Measurements from ENCODE around the gene UPK3A. TPM values are rescaled to one million over a fixed set of nuclear protein-coding genes. Genes with fewer than 3 reads are reported as not detected.

The UPK3A gene
- not detected in 2 replicates for total RNA-seq

DNA sequence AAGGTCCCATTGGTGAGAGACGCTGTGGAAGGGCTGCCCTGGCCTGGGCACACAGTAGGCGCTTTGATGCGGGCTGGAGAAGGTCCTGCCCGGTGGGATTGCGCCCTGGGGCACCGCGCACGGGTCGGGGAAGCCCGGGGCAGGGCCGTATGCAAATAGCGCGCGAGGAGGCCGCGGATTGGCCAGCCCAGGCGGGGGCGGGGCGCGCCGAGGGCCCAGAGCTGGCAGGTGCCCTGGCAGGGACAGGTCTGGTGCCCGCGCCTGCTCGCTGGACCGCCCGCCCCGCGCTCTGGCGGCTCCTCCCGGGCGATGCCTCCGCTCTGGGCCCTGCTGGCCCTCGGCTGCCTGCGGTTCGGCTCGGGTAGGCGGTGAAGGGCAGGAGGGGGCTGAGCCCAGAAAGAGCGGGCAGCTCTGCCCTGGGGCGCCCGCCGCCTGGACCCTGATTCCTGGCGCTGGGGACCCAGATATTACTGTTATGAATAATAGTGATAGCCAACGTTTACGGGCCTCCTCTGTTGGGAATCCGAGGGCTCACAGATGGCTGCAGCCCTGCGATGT, at the start of gene UPK3A:
Gene UPK3A (plus strand): TSS at position 245 of the 558 bp plus-strand sequence. CDS start 65 bp downstream, at position 310.
- Histone ChIP-seq H3K36me3 (ENCODE audit: insufficient read depth, low read length) (no peaks in the 10 kb centered on the region), H3K4me2 (ENCODE audit: insufficient read depth, low read length) (peak within 1 kb of the TSS; percentile 43), H2AFZ (ENCODE audit: low read length) (no peak within 1 kb of the TSS)

GRCh38 chr22:45235101-45235777, 49.5 kb upstream of the UPK3A start:
- no peaks in the 10 kb centered on the region for H3K9me3 ChIP-seq (ENCODE audit: low read depth, low read length)
- H3K27ac ChIP-seq (ENCODE audit: low read depth, low read length): no peak overlapping the region
- peak; percentile 66 for DNase-seq (ENCODE audit: insufficient read length, low spot score, missing footprints)
- H2AFZ ChIP-seq (ENCODE audit: low read length): no peak overlapping the region
- no peak overlapping the region for H3K4me2 ChIP-seq (ENCODE audit: insufficient read depth, low read length)
- peaks cover 6% of the 10 kb centered on the region for H3K4me1 ChIP-seq (ENCODE audit: insufficient read depth, low read length)
- no peaks in the 10 kb centered on the region for H3K27me3 ChIP-seq (ENCODE audit: insufficient read depth, low read length)
- peaks cover 30% of the 10 kb centered on the region for H3K79me2 ChIP-seq (ENCODE audit: insufficient read depth, low read length)
- no peaks in the 10 kb centered on the region for H3K36me3 ChIP-seq (ENCODE audit: insufficient read depth, low read length)
- peaks cover 40% of the 10 kb centered on the region for H4K20me1 ChIP-seq (ENCODE audit: insufficient read depth, low read length)
- no peak overlapping the region for H3K4me3 ChIP-seq (ENCODE audit: insufficient read depth, low read length)
- TF ChIP-seq CTCF (IDR thresholded peaks at IDR 0.05; ENCODE audit: extremely low read depth, low read depth, low read length): no peak

More for the DNA sequence above, at the start of gene UPK3A:
- H4K20me1 ChIP-seq (ENCODE audit: insufficient read depth, low read length): no peaks in the 10 kb centered on the region
- peak within 1 kb of the TSS; percentile 40 for H3K4me3 ChIP-seq (ENCODE audit: insufficient read depth, low read length)
- no peaks in the 10 kb centered on the region for H3K4me1 ChIP-seq (ENCODE audit: insufficient read depth, low read length)
- no peak within 1 kb of the TSS for H3K27ac ChIP-seq (ENCODE audit: low read depth, low read length)
- H3K27me3 ChIP-seq (ENCODE audit: insufficient read depth, low read length): peaks cover 36% of the 10 kb centered on the region
- H3K79me2 ChIP-seq (ENCODE audit: insufficient read depth, low read length): no peaks in the 10 kb centered on the region
- H3K9me3 ChIP-seq (ENCODE audit: low read depth, low read length): no peaks in the 10 kb centered on the region
- no peak for DNase-seq (ENCODE audit: insufficient read length, low spot score, missing footprints)
- no peak for TF ChIP-seq CTCF (IDR thresholded peaks at IDR 0.05; ENCODE audit: extremely low read depth, low read depth, low read length)

GRCh38 chr22:45235851-45236342, 48.9 kb upstream of the UPK3A start:
- peak; percentile 71 for DNase-seq (ENCODE audit: insufficient read length, low spot score, missing footprints)
- H3K79me2 ChIP-seq (ENCODE audit: insufficient read depth, low read length): peaks cover 32% of the 10 kb centered on the region
- peaks cover 7% of the 10 kb centered on the region for H3K4me1 ChIP-seq (ENCODE audit: insufficient read depth, low read length)
- no peaks in the 10 kb centered on the region for H3K36me3 ChIP-seq (ENCODE audit: insufficient read depth, low read length)
- no peaks in the 10 kb centered on the region for H3K27me3 ChIP-seq (ENCODE audit: insufficient read depth, low read length)
- H3K9me3 ChIP-seq (ENCODE audit: low read depth, low read length): no peaks in the 10 kb centered on the region
- H3K27ac ChIP-seq (ENCODE audit: low read depth, low read length): no peak overlapping the region
- peaks cover 40% of the 10 kb centered on the region for H4K20me1 ChIP-seq (ENCODE audit: insufficient read depth, low read length)
- H3K4me3 ChIP-seq (ENCODE audit: insufficient read depth, low read length): no peak overlapping the region
- no peak overlapping the region for H3K4me2 ChIP-seq (ENCODE audit: insufficient read depth, low read length)
- no peak overlapping the region for H2AFZ ChIP-seq (ENCODE audit: low read length)
- no peak for TF ChIP-seq CTCF (IDR thresholded peaks at IDR 0.05; ENCODE audit: extremely low read depth, low read depth, low read length)

Data from osteoblast (primary cell).